ENCODE results near the gene GABRA1.

DNA sequence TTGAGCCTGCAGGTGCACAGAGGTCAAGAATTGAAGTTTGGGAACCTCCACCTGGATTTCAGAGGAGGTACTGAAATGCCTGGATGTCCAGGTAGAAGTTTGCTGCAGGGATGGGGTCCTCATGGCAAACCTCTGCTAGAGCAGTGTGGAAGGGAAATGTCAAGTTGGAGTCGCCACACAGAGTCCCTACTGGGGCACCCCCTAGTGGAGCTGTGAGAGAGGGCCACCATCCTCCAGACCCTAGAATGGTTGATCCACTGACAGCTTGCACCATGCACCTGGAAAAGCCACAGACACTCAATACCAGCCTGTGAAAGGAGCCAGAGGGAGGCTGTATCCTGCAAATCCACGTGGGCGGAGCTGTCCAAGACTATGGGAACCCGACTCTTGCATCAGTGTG, 78.0 kb downstream of the GABRA1 start:
- TF ChIP-seq, protein P1, sequence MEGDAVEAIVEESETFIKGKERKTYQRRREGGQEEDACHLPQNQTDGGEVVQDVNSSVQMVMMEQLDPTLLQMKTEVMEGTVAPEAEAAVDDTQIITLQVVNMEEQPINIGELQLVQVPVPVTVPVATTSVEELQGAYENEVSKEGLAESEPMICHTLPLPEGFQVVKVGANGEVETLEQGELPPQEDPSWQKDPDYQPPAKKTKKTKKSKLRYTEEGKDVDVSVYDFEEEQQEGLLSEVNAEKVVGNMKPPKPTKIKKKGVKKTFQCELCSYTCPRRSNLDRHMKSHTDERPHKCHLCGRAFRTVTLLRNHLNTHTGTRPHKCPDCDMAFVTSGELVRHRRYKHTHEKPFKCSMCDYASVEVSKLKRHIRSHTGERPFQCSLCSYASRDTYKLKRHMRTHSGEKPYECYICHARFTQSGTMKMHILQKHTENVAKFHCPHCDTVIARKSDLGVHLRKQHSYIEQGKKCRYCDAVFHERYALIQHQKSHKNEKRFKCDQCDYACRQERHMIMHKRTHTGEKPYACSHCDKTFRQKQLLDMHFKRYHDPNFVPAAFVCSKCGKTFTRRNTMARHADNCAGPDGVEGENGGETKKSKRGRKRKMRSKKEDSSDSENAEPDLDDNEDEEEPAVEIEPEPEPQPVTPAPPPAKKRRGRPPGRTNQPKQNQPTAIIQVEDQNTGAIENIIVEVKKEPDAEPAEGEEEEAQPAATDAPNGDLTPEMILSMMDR (conservative IDR thresholded peaks at IDR 0.05 in 1 of 2, IDR thresholded peaks at IDR 0.05 in 1 of 2; ENCODE audit: extremely low read depth in 1 of 2, insufficient read depth in 1 of 2, low read depth in 1 of 2, low read length in 2 of 2): no peak
- no peak for TF ChIP-seq EZH2 (IDR thresholded peaks at IDR 0.05; ENCODE audit: borderline replicate concordance, low read length)
